Activated CD8-positive, alpha-beta memory T cell treated with anti-CD3 and anti-CD28 coated beads, Interleukin-2, amount 50 U/mL, for 1 hour (primary cell): ENCODE measurements around the gene NRG3.
"Not testable (repeated sequence)": the region's sequence is repeated elsewhere in the genome, so short reads cannot be mapped to it uniquely, and the experiment has no call there.

Experiments
- DNase-seq: peaks from one replicate; pipeline ENCODE4 v3.0.0-alpha.2; 2020; ENCODE audit errors: extremely low read depth

NRG3 gene

GRCh38 chr10:82572744-82573143, 697.8 kb downstream of the NRG3 start:
- DNase-seq, result no peak

- no peak for DNase-seq
Measured at GRCh38 chr10:82574081-82574480, 699.1 kb downstream of the NRG3 start.

- no peak for DNase-seq
Measured at GRCh38 chr10:82575318-82575717, 700.3 kb downstream of the NRG3 start.

- no peak for DNase-seq
Measured at GRCh38 chr10:82576093-82576492, 701.1 kb downstream of the NRG3 start.

- no peak for DNase-seq
Measured at GRCh38 chr10:82581940-82582339, 706.9 kb downstream of the NRG3 start.

- DNase-seq, result no peak
Measured at GRCh38 chr10:82591421-82591820, 716.4 kb downstream of the NRG3 start.

- DNase-seq, result no peak
Measured at GRCh38 chr10:82597840-82598239, 722.8 kb downstream of the NRG3 start.

- no peak for DNase-seq
Measured at GRCh38 chr10:82609845-82610244, 734.9 kb downstream of the NRG3 start.

- DNase-seq, result no peak
Measured at GRCh38 chr10:82618007-82618406, 743.0 kb downstream of the NRG3 start.

GRCh38 chr10:82621680-82622079, 746.7 kb downstream of the NRG3 start:
- no peak for DNase-seq

GRCh38 chr10:82622479-82622878, 747.5 kb downstream of the NRG3 start:
- no peak for DNase-seq

- no peak for DNase-seq
Measured at GRCh38 chr10:82625512-82626189, 750.7 kb downstream of the NRG3 start.

- DNase-seq, result no peak
Measured at GRCh38 chr10:82628373-82628772, 753.4 kb downstream of the NRG3 start.

- no peak for DNase-seq
Measured at GRCh38 chr10:82643076-82643475, 768.1 kb downstream of the NRG3 start.

GRCh38 chr10:82643601-82644000, 768.6 kb downstream of the NRG3 start:
- no peak for DNase-seq

GRCh38 chr10:82645221-82645620, 770.2 kb downstream of the NRG3 start:
- no peak for DNase-seq

- no peak for DNase-seq
Measured at GRCh38 chr10:82653244-82654155, 778.5 kb downstream of the NRG3 start.

- no peak for DNase-seq
Measured at GRCh38 chr10:82660205-82660604, 785.2 kb downstream of the NRG3 start.

GRCh38 chr10:82660986-82661385, 786.0 kb downstream of the NRG3 start:
- DNase-seq, result no peak

- no peak for DNase-seq
Measured at GRCh38 chr10:82661701-82662100, 786.7 kb downstream of the NRG3 start.

GRCh38 chr10:82668221-82668895, 793.4 kb downstream of the NRG3 start:
- no peak for DNase-seq

- DNase-seq, result no peak
Measured at GRCh38 chr10:82674036-82674435, 799.0 kb downstream of the NRG3 start.

GRCh38 chr10:82677932-82678331, 802.9 kb downstream of the NRG3 start:
- DNase-seq, result not testable (repeated sequence)
